UCSD-AML1 (cell line): ENCODE results near the gene ZNF177.

ENCODE experiments used
- DNase-seq: peaks from one replicate; lab custom pipeline; 2025; ENCODE audit not compliant: unreplicated experiment; lab: John Stamatoyannopoulos, UW

Gene ZNF177

GRCh38 chr19:9427941-9428340, 65.1 kb downstream of the ZNF177 start:
- no peak for DNase-seq

DNA sequence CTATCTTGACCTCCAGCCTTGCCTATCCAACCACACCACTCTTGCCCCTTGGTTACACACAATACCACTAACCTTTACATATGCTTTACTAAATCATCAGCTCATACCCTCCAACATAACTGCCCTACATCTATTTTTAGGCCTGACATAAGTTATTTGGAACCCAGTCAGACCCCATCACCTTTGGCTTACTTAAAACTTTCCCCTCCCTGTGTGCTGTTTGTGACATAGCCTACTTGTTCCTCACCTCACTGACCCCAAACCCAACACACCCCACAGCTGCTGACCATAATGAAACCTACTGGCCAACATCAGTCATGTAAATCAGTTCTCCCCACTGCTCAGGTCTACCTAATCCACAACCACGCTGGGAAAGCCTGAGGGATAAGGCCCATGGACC, 67.6 kb downstream of the ZNF177 start:
- no peak for DNase-seq

GRCh38 chr19:9431475-9431874, 68.7 kb downstream of the ZNF177 start:
- peak; percentile 20 for DNase-seq
